Stimulated activated CD4-positive, alpha-beta T cell treated with anti-CD3 and anti-CD28 coated beads, Interleukin-1b, Interleukin-23, amount 100 ng/mL, for 48 hours (primary cell): ENCODE measurements around the gene RRBP1.
"Not testable (repeated sequence)": the region's sequence is repeated elsewhere in the genome, so short reads cannot be mapped to it uniquely, and the experiment has no call there.

Source experiments
- DNase-seq: peaks from one replicate; pipeline ENCODE4 v3.0.0-alpha.2; 2020

Gene RRBP1

GRCh38 chr20:17659801-17660200 is 22.2 kb downstream of the RRBP1 start:
- no peak for DNase-seq

GRCh38 chr20:17659344-17659743 is 22.7 kb downstream of the RRBP1 start:
- DNase-seq, result not testable (repeated sequence)

GRCh38 chr20:17658648-17658993 is 23.4 kb downstream of the RRBP1 start:
- no peak for DNase-seq

GRCh38 chr20:17657898-17658647 is 24.0 kb downstream of the RRBP1 start:
- no peak for DNase-seq

GRCh38 chr20:17657079-17657825 is 24.8 kb downstream of the RRBP1 start:
- no peak for DNase-seq

- DNase-seq, result no peak
Measured at GRCh38 chr20:17655865-17656479, 26.1 kb downstream of the RRBP1 start.

- no peak for DNase-seq
Measured at GRCh38 chr20:17655286-17655651, 26.8 kb downstream of the RRBP1 start.

GRCh38 chr20:17654649-17655285 is 27.3 kb downstream of the RRBP1 start:
- DNase-seq, result no peak

- DNase-seq, result no peak
Measured at GRCh38 chr20:17653835-17654648, 28.0 kb downstream of the RRBP1 start.

GRCh38 chr20:17652411-17652810 is 29.6 kb downstream of the RRBP1 start:
- DNase-seq, result no peak

GRCh38 chr20:17651760-17652388 is 30.2 kb downstream of the RRBP1 start:
- no peak for DNase-seq

GRCh38 chr20:17651129-17651759 is 30.8 kb downstream of the RRBP1 start:
- DNase-seq, result no peak

- DNase-seq, result no peak
Measured at GRCh38 chr20:17650301-17651128, 31.5 kb downstream of the RRBP1 start.

GRCh38 chr20:17648791-17649730 is 33.0 kb downstream of the RRBP1 start:
- peak; percentile 24 for DNase-seq

- no peak for DNase-seq
Measured at GRCh38 chr20:17648315-17648646, 33.8 kb downstream of the RRBP1 start.

GRCh38 chr20:17647391-17648314 is 34.4 kb downstream of the RRBP1 start:
- no peak for DNase-seq

GRCh38 chr20:17646961-17647301 is 35.1 kb downstream of the RRBP1 start:
- DNase-seq, result no peak

- no peak for DNase-seq
Measured at GRCh38 chr20:17646209-17646960, 35.7 kb downstream of the RRBP1 start.
